Fibroblast of upper back skin (primary cell): ENCODE results near the gene SLC25A5.
"Not testable (repeated sequence)": the region's sequence is repeated elsewhere in the genome, so short reads cannot be mapped to it uniquely, and the experiment has no call there.

Experiments
- DNase-seq: peaks from one replicate; pipeline ENCODE4 v3.0.0-alpha.2; 2013

The SLC25A5 gene

GRCh38 chrX:119467842-119468550, at the start of gene SLC25A5:
TSS of gene SLC25A5 (plus strand) at chrX:119468444. CDS start at chrX:119468516, 72 bp downstream.
- DNase-seq, result peak; percentile 74

- no peak for DNase-seq
Observed at GRCh38 chrX:119419146-119419545, 49.1 kb upstream of the SLC25A5 start.

GRCh38 chrX:119419898-119420297, 48.3 kb upstream of the SLC25A5 start:
- DNase-seq, result no peak

GRCh38 chrX:119421016-119421705, 47.1 kb upstream of the SLC25A5 start:
- DNase-seq, result no peak

- no peak for DNase-seq
Observed at GRCh38 chrX:119423631-119424030, 44.6 kb upstream of the SLC25A5 start.

GRCh38 chrX:119424999-119425398, 43.2 kb upstream of the SLC25A5 start:
- DNase-seq, result no peak

GRCh38 chrX:119427024-119427794, 41.0 kb upstream of the SLC25A5 start:
- DNase-seq, result peak; percentile 35

GRCh38 chrX:119427795-119428185, 40.5 kb upstream of the SLC25A5 start:
- DNase-seq, result no peak

- DNase-seq, result peak; percentile 9
Observed at GRCh38 chrX:119429471-119429870, 38.8 kb upstream of the SLC25A5 start.

GRCh38 chrX:119441295-119441694, 26.9 kb upstream of the SLC25A5 start:
- not testable (repeated sequence) for DNase-seq

GRCh38 chrX:119442286-119442685, 26.0 kb upstream of the SLC25A5 start:
- no peak for DNase-seq

- no peak for DNase-seq
Observed at GRCh38 chrX:119453202-119453601, 15.0 kb upstream of the SLC25A5 start.

GRCh38 chrX:119455264-119455663, 13.0 kb upstream of the SLC25A5 start:
- peak; percentile 46 for DNase-seq

- DNase-seq, result no peak
Observed at GRCh38 chrX:119459181-119459580, 9.1 kb upstream of the SLC25A5 start.

- DNase-seq, result no peak
Observed at GRCh38 chrX:119465555-119465954, 2.7 kb upstream of the SLC25A5 start.

GRCh38 chrX:119466970-119467369, 1.3 kb upstream of the SLC25A5 start:
- no peak for DNase-seq

GRCh38 chrX:119467433-119467832, 811 bp upstream of the SLC25A5 start:
- DNase-seq, result no peak

GRCh38 chrX:119468551-119469312, 488 bp downstream of the SLC25A5 start:
- peak; percentile 76 for DNase-seq

- DNase-seq, result no peak
Observed at GRCh38 chrX:119469313-119469635, 1.0 kb downstream of the SLC25A5 start.

GRCh38 chrX:119474615-119475388, 6.6 kb downstream of the SLC25A5 start:
- DNase-seq, result no peak

- peak; percentile 10 for DNase-seq
Observed at GRCh38 chrX:119475389-119476101, 7.3 kb downstream of the SLC25A5 start.

- peak; percentile 64 for DNase-seq
Observed at GRCh38 chrX:119477812-119478232, 9.6 kb downstream of the SLC25A5 start.
